Measurements from ENCODE around the gene FAM81B.

The FAM81B gene

DNA sequence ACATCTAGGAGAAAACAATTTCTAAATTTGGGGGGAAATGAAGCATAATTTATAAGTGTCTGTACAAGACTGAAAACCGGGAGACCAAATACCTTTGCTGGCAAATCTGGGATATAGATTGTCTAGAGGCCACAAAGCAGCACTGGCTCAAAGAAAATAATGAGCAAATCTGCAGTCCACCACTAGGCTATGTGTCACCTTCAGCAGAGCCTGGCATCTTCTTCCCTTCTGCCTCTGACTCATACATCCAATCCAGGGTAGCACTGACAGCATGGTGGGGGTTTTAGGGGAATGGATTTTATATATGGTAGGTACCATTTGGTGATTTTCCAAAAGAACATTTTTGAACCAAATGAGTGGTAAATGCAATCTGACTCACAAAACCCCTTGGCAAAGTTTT lies 12.8 kb downstream of the FAM81B start:
- DNase-seq (ENCODE audit: low read depth) = no peak
- no peak overlapping the region for H3K4me3 ChIP-seq (replicated peaks; ENCODE audit: low read depth, low read length)
- TF ChIP-seq, protein P1, sequence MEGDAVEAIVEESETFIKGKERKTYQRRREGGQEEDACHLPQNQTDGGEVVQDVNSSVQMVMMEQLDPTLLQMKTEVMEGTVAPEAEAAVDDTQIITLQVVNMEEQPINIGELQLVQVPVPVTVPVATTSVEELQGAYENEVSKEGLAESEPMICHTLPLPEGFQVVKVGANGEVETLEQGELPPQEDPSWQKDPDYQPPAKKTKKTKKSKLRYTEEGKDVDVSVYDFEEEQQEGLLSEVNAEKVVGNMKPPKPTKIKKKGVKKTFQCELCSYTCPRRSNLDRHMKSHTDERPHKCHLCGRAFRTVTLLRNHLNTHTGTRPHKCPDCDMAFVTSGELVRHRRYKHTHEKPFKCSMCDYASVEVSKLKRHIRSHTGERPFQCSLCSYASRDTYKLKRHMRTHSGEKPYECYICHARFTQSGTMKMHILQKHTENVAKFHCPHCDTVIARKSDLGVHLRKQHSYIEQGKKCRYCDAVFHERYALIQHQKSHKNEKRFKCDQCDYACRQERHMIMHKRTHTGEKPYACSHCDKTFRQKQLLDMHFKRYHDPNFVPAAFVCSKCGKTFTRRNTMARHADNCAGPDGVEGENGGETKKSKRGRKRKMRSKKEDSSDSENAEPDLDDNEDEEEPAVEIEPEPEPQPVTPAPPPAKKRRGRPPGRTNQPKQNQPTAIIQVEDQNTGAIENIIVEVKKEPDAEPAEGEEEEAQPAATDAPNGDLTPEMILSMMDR (IDR thresholded peaks at IDR 0.05; ENCODE audit: low read length, missing control alignments) = no peak

DNA sequence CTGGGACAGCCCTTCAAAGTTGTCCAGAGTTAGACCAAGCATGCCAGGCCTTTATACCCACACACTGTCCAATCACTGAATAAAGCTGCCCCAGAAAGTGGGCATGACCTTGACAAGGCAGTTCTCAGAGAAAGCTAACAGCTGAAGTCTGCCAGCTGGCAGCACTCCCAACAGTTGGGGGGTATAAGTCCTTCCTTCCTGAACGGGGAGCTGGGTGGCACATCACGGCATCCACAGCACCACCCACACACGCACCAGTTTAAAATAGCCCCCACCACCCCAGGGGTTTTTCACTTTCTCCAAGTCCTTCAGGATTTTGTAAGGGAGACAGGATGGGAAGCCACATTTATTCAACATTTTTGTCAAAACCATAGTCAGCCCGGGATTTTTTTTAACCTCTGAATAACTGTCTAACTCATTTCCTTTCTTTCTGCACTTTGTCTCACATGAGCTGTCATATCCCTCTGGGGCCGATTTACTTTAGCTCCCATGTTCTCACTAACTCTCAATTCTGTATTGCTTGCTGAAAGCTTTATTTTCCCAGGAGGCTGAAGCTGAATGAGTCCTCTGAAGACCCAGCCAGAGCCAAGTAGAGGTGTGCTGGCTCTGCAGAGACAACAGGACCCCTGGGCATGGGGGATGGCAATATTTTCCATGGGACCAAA lies 15.4 kb downstream of the FAM81B start:
- H3K4me3 ChIP-seq (replicated peaks; ENCODE audit: low read depth, low read length) = no peak overlapping the region
- DNase-seq (ENCODE audit: low read depth) = peak; percentile 35
- TF ChIP-seq, protein P1 (IDR thresholded peaks at IDR 0.05; ENCODE audit: low read length, missing control alignments) = no peak

DNA sequence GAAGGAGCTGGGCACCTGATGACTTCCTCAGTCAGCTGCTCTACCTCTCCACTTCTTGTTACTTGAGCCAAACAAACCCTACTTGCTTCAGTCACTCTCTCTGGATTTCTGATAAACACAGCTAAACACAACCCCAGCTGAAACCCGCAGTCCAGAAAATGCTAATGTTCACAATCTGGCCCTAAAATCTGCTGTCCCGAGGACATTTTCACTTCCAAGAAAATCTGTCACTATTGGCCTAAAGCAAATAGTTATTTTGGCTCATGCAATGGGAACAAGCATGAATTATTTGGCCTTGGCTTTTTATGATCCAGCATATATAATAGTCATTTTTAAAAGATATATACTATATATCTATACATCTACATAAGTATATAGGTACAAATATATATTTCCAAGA lies 19.1 kb downstream of the FAM81B start:
- no peak overlapping the region for H3K4me3 ChIP-seq (replicated peaks; ENCODE audit: low read depth, low read length)
- TF ChIP-seq, protein P1 (IDR thresholded peaks at IDR 0.05; ENCODE audit: low read length, missing control alignments) = no peak
- DNase-seq (ENCODE audit: low read depth) = no peak

DNA sequence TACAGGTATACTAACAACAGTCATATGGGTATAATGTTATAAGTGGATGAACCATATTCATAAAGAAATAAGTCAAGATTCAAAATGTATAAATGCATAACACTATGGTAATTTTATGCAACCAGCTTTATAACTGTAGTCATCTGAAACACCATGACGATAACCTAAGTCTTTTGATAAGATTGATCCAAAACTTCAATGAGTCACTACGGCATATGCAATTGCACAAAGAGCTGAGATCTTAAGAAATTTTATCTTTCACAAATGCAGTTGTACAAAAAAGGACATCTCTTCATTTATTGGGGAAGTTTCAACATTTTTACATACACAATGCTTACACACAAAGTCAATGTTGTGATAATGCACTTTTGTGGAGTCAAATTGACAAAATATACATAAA lies 20.3 kb downstream of the FAM81B start:
- peak; percentile 14 for DNase-seq (ENCODE audit: low read depth)
- TF ChIP-seq, protein P1 (IDR thresholded peaks at IDR 0.05; ENCODE audit: low read length, missing control alignments) = no peak
- H3K4me3 ChIP-seq (replicated peaks; ENCODE audit: low read depth, low read length) = no peak overlapping the region

DNA sequence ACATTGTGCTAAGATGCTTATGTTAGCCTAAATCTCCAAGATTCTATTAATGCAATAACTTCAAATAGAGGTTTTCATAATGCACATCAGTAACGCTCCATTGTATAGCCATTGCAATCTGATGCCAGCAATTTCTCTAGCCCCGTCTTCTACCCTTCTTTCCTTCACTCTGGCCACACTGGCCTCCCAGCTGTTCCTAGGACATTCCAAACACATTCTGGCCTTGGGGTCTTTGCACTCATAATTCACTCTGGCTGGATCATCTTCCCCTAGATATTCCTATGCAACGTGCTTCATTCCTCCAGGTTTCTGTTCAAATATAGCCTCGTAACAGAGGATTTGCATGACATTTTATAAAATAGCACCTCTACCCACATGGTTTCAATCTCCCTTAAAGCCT lies 23.3 kb downstream of the FAM81B start:
- no peak for DNase-seq (ENCODE audit: low read depth)
- H3K4me3 ChIP-seq (replicated peaks; ENCODE audit: low read depth, low read length) = no peak overlapping the region
- TF ChIP-seq, protein P1 (IDR thresholded peaks at IDR 0.05; ENCODE audit: low read length, missing control alignments) = no peak

DNA sequence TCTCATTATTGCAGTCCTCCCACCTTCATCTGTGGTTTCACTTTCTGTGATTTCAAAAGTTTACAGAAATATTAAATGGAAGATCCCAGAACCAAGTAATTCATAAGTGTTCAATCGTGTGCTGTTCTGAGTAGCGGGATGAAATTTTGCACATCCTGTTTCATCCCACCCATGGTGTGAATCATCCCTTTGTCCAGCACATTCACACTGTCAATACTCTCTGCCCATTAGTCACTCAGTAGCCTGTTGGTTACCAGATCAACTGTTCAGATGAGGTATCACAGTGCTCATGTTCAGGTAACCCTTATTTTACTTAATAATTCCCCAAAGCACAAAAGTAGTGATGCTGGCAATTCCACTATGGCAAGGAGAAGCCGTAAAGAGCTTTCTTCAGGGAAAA lies 26.8 kb downstream of the FAM81B start:
- peak; percentile 11 for DNase-seq (ENCODE audit: low read depth)
- TF ChIP-seq, protein P1 (IDR thresholded peaks at IDR 0.05; ENCODE audit: low read length, missing control alignments) = no peak
- no peak overlapping the region for H3K4me3 ChIP-seq (replicated peaks; ENCODE audit: low read depth, low read length)

DNA sequence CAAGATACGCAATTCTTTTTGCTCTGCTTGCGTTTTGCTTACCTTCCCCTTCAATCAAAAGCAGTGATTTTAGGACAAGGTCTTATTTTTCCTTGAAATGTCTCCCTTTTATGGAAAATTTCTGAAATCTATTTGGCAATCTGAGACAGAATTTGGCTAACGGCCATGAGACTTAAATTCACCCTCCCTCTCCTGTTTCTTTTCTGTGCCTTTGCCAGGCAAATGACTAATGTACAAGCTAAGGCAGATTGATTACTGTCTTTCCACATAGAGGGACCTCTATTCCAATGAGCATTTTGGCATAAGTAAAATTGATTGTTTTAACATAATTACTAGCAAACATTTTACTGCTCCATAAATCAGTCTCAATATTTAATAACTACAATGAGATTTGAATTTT lies 31.7 kb downstream of the FAM81B start:
- H3K4me3 ChIP-seq (replicated peaks; ENCODE audit: low read depth, low read length) = no peak overlapping the region
- DNase-seq (ENCODE audit: low read depth) = peak; percentile 24
- TF ChIP-seq, protein P1 (IDR thresholded peaks at IDR 0.05; ENCODE audit: low read length, missing control alignments) = no peak
